ENCODE data around the gene RPL36A.
A peak's percentile ranks its signal among the peaks of the same experiment; 100 is the strongest.

The RPL36A gene

DNA sequence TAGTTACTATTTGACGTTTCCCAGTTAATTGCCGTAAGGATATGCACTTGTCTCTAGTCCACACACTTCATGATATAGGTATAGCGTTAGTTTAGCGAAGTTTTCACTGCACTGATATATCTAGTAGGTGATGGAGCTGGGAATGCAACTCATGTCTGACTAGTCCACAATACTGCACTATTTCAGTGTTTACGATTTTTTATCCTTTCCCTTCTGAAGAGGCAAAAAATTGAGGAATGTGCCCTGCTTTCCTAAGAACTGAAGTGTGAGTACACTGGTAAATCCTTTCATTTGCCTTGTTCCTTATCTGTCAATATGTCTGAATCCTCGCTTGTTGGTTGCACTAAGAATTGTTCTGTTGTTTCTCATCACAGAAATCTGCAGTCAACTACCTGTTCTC, 1.0 kb downstream of the RPL36A start:
- 54 to 56% methylated on average over 4 to 6 of the region's 6 CpGs for whole genome bisulfite sequencing, 2 experiments
- H3K27me3 ChIP-seq (ENCODE audit: control insufficient read depth, insufficient read depth, low read length, poor library complexity, severe bottlenecking), result no peaks in the 10 kb centered on the region
- H3K9me3 ChIP-seq (ENCODE audit: control insufficient read depth, low read length), result no peaks in the 10 kb centered on the region
- no peaks in the 10 kb centered on the region for H3K4me1 ChIP-seq (ENCODE audit: control insufficient read depth, insufficient read depth, low read length)
- H3K27ac ChIP-seq (ENCODE audit: insufficient read depth, low read depth, low read length, poor library complexity, severe bottlenecking), result no peak overlapping the region
- no peaks in the 10 kb centered on the region for H3K36me3 ChIP-seq (ENCODE audit: control insufficient read depth, insufficient read depth, low read length)
- H3K4me3 ChIP-seq (ENCODE audit: insufficient read depth, low read depth, low read length), result peak overlapping the region; percentile 68

DNA sequence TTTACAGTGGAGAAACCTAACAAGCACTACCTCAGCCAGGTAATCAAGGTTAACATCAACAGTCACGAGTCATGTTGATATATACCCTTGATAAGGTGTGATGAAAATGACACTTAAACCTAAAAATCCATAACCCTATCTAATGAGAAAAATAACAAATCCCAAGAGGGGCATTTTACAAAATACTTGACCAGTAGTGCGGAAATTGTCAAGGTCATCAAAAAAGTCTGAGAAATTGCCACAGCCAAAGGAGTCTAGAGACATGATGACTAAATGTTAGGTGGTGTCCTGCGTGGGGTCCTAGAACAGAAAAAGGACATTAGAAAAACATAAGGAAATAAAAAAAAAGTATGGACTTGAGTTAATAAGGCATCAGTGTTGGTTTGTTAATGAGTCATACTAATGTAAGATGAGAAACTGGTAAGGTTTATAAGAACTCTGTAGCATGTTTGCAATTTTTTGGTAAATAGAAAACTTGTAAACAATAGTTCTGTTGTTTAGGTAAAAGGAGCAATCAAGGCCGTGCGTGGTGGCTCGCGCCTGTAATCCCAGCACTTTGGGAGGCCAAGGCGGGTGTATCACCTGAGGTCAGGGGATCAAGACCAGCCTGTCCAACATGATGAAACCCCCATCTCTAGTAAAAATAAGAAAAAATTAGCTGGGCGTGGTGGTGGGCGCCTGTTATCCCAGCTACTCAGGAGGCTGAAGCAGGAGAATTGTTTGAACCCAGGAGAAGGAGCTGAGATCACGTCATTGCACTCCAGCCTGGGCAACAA, 2.9 kb downstream of the RPL36A start:
- H3K36me3 ChIP-seq (ENCODE audit: control insufficient read depth, insufficient read depth, low read length), result no peaks in the 10 kb centered on the region
- H3K4me3 ChIP-seq (ENCODE audit: insufficient read depth, low read depth, low read length), result no peak overlapping the region
- no peaks in the 10 kb centered on the region for H3K27me3 ChIP-seq (ENCODE audit: control insufficient read depth, insufficient read depth, low read length, poor library complexity, severe bottlenecking)
- H3K4me1 ChIP-seq (ENCODE audit: control insufficient read depth, insufficient read depth, low read length), result no peaks in the 10 kb centered on the region
- H3K27ac ChIP-seq (ENCODE audit: insufficient read depth, low read depth, low read length, poor library complexity, severe bottlenecking), result no peak overlapping the region
- WGBS, 2 experiments, result 96 to 97% methylated on average over 10 of the region's 11 CpGs
- H3K9me3 ChIP-seq (ENCODE audit: control insufficient read depth, low read length), result no peaks in the 10 kb centered on the region

DNA sequence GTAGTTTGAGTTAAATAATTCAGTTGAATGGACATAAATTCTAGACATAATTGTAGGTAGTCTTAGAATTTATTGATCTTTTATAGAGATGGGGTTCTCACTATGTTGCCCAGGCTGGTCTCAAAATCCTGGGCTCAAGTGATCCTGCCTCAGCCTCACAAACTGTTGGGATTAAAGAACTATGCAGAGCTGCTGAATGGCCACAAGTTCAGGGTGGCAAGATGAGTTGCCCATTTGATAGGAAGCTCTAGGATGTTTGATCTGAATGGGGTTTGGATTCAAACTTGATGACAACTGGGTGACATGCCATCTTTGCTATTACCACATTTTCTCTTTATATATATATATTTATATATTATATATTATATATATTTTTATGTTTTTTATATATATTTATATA, 3.6 kb downstream of the RPL36A start:
- no peaks in the 10 kb centered on the region for H3K36me3 ChIP-seq (ENCODE audit: control insufficient read depth, insufficient read depth, low read length)
- H3K4me3 ChIP-seq (ENCODE audit: insufficient read depth, low read depth, low read length), result no peak overlapping the region
- no peaks in the 10 kb centered on the region for H3K27me3 ChIP-seq (ENCODE audit: control insufficient read depth, insufficient read depth, low read length, poor library complexity, severe bottlenecking)
- no peaks in the 10 kb centered on the region for H3K9me3 ChIP-seq (ENCODE audit: control insufficient read depth, low read length)
- H3K27ac ChIP-seq (ENCODE audit: insufficient read depth, low read depth, low read length, poor library complexity, severe bottlenecking), result no peak overlapping the region
- H3K4me1 ChIP-seq (ENCODE audit: control insufficient read depth, insufficient read depth, low read length), result no peaks in the 10 kb centered on the region

DNA sequence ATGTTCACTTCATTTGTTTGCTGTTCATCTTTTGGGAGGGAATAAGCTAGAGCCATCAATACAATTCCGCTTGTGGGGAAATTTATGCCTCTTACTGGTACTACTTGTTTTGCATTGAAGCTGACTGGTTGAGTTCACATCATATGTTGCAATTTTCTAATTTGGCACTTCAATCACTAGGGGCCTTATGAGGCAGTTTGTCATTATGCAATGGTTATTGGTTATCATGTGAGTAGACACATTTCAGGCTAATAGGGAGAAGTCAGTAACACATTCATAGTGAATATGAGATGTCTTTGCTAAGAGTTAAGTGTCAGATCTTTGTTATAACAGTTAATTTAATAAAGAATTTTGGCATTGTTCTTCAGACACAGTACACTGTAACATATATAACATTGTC, 5.0 kb downstream of the RPL36A start:
- no peak overlapping the region for H3K4me3 ChIP-seq (ENCODE audit: insufficient read depth, low read depth, low read length)
- H3K4me1 ChIP-seq (ENCODE audit: control insufficient read depth, insufficient read depth, low read length), result no peaks in the 10 kb centered on the region
- 94 to 100% methylated on average over 1 of the region's 1 CpG for WGBS, 2 experiments
- H3K27ac ChIP-seq (ENCODE audit: insufficient read depth, low read depth, low read length, poor library complexity, severe bottlenecking), result no peak overlapping the region
- no peaks in the 10 kb centered on the region for H3K36me3 ChIP-seq (ENCODE audit: control insufficient read depth, insufficient read depth, low read length)
- H3K9me3 ChIP-seq (ENCODE audit: control insufficient read depth, low read length), result no peaks in the 10 kb centered on the region
- no peaks in the 10 kb centered on the region for H3K27me3 ChIP-seq (ENCODE audit: control insufficient read depth, insufficient read depth, low read length, poor library complexity, severe bottlenecking)

DNA sequence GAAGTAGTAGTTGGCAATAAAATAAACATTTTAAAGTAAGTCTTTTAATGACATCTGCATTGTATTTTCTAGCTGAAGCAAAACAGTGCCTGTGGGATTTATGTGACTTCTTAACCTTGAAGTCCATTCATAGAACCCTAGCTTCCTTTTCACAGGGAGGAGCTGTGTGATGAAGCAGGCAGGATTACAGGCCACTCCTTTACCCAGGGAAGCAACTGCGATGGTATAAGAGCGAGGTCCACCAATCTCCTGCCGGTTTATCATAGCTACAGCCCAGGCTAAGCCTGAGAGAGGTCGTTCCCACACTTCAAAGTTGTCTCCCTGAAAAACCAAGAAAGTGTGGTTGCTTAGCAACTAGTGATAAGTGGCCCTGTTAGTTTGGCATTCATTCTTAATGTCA, 7.0 kb downstream of the RPL36A start:
- WGBS, 2 experiments, result 64 to 72% methylated on average over 4 of the region's 4 CpGs

DNA sequence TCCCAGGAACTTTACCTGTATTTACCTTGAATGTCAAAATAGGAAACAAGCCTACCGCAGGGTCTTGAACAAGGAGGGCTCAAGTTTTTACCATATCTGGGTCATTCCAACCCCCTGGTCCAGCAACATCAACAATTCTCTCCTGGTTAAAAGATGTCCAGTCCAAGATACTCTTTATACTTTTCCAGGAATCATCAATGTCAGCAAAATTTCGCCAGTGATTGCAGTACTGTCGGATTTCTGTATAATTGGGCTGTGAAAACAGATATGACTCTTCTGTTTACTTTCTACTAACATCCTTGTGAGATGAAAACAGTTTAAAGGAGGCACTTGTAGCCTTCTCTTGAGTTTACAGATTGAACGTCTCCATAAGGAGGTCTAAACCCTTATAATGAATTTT, 7.9 kb downstream of the RPL36A start:
- WGBS, 2 experiments, result 93 to 97% methylated on average over 2 to 4 of the region's 4 CpGs
- Histone ChIP-seq H3K27me3 (ENCODE audit: control insufficient read depth, insufficient read depth, low read length, poor library complexity, severe bottlenecking) (no peaks in the 10 kb centered on the region), H3K27ac (ENCODE audit: insufficient read depth, low read depth, low read length, poor library complexity, severe bottlenecking) (no peak overlapping the region), H3K4me1 (ENCODE audit: control insufficient read depth, insufficient read depth, low read length) (no peaks in the 10 kb centered on the region), H3K36me3 (ENCODE audit: control insufficient read depth, insufficient read depth, low read length) (peaks cover 1% of the 10 kb centered on the region), H3K9me3 (ENCODE audit: control insufficient read depth, low read length) (no peaks in the 10 kb centered on the region), H3K4me3 (ENCODE audit: insufficient read depth, low read depth, low read length) (no peak overlapping the region)

More for the DNA sequence above, 7.0 kb downstream of the RPL36A start:
- Histone ChIP-seq H3K36me3 (ENCODE audit: control insufficient read depth, insufficient read depth, low read length) (no peaks in the 10 kb centered on the region), H3K27me3 (ENCODE audit: control insufficient read depth, insufficient read depth, low read length, poor library complexity, severe bottlenecking) (no peaks in the 10 kb centered on the region), H3K4me1 (ENCODE audit: control insufficient read depth, insufficient read depth, low read length) (no peaks in the 10 kb centered on the region), H3K9me3 (ENCODE audit: control insufficient read depth, low read length) (no peaks in the 10 kb centered on the region), H3K27ac (ENCODE audit: insufficient read depth, low read depth, low read length, poor library complexity, severe bottlenecking) (no peak overlapping the region), H3K4me3 (ENCODE audit: insufficient read depth, low read depth, low read length) (no peak overlapping the region)

DNA sequence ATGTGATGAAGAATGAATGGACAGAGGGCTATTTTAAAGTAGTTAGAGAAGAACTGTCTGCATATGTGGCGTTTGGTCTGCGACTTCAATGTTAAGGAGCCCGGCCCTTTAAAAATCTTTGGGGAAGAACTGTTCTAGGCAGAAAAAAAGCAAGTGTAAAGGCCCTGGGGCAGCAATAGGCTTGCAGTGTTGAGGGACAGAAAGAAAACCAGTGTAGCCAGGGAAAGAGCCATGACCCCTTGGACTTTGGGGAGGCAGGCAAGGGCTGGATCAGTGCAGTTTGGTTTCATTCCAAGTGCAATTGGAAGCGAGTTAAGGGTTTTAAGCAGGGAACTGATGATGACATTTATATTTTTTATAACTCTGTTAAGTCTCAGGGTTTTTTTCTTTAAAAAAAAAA, 9.0 kb downstream of the RPL36A start:
- Histone ChIP-seq H3K27me3 (ENCODE audit: control insufficient read depth, insufficient read depth, low read length, poor library complexity, severe bottlenecking) (no peaks in the 10 kb centered on the region), H3K4me3 (ENCODE audit: insufficient read depth, low read depth, low read length) (no peak overlapping the region), H3K27ac (ENCODE audit: insufficient read depth, low read depth, low read length, poor library complexity, severe bottlenecking) (no peak overlapping the region), H3K36me3 (ENCODE audit: control insufficient read depth, insufficient read depth, low read length) (peaks cover 4% of the 10 kb centered on the region), H3K4me1 (ENCODE audit: control insufficient read depth, insufficient read depth, low read length) (no peaks in the 10 kb centered on the region), H3K9me3 (ENCODE audit: control insufficient read depth, low read length) (no peaks in the 10 kb centered on the region)
- whole genome bisulfite sequencing, 2 experiments, result 91 to 97% methylated on average over 3 of the region's 4 CpGs

DNA sequence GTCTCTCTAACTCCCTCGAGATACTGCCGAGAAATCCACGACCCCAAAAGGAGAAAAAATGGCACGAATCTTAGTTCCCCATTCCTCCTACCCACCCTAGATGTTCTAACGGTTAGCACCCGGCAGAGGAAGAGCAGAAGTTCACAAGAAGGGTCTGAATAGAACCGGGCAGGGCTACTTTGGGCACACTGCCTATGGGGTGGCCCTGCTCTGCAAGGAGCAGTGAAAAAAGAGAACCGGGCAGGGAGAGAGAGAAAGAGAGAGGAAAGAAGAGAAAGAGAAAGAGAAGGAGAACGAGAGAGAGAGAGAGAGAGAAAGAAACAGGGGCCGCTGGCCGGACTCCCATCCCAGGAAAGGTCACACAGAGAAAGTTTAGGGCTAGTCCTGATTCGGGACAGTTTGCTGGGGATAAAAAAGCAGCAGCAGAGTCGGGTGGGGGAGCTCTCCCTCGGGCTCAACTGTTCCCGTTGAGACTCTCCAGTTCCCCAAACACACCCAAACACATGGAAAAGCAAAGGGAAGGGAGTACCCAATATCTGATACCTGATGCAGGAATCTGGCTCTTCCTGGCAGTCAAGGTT, 16.4 kb downstream of the RPL36A start:
- Histone ChIP-seq H3K4me3 (ENCODE audit: insufficient read depth, low read depth, low read length) (peak overlapping the region; percentile 69), H3K4me1 (ENCODE audit: control insufficient read depth, insufficient read depth, low read length) (no peaks in the 10 kb centered on the region), H3K27ac (ENCODE audit: insufficient read depth, low read depth, low read length, poor library complexity, severe bottlenecking) (peak overlapping the region; percentile 81), H3K36me3 (ENCODE audit: control insufficient read depth, insufficient read depth, low read length) (peaks cover 4% of the 10 kb centered on the region), H3K27me3 (ENCODE audit: control insufficient read depth, insufficient read depth, low read length, poor library complexity, severe bottlenecking) (no peaks in the 10 kb centered on the region), H3K9me3 (ENCODE audit: control insufficient read depth, low read length) (no peaks in the 10 kb centered on the region)
- WGBS, 2 experiments, result 1% methylated on average over 15 of the region's 15 CpGs

DNA sequence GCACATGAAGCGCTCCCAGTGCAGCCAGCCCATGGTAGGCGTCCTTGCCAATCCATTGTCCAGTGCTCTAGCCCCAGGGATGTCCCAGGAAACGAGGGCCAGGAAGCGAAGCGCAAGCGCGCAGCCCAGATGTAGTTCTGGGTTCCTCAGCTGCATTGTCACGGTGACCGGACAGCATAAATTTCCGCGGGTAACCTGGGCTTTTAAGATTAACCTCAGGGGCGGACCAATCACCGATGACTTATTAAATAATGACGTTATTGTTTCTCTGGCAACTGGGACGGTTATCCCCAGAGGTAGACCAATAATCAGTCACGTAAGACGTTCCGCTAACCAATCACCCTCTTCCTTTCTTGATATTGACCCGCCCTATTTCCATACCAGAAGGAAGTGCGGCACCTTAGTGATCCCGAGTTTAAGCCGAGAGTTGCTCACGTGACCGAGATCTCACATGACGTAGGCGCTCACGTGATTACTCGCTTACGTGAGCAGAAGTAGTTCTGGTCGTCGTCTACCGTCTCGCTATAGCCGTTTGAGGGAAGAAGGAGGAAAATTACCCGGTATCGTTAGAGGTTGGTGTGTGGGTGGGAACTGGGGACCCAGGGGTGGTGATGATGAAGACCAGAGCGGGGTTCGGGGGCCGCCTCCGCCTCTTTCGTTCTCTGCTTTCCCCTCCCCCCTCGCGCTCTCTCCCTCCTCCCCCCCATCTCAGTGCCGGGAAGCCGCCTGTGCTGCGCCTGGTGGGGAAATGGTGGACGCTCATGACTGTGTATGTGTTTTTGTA, 17.1 kb downstream of the RPL36A start, which contains the start of the genes GLA and HNRNPH2:
Gene GLA (minus strand): TSS at position 178 of the 784 bp plus-strand sequence. CDS start 22 bp downstream, at position 156.
Gene HNRNPH2 (plus strand): TSS at position 475 of the 784 bp plus-strand sequence. CDS start 3,767 bp downstream, outside the sequence.
- Histone ChIP-seq H3K4me1 (ENCODE audit: control insufficient read depth, insufficient read depth, low read length) (no peaks in the 10 kb centered on the region), H3K27me3 (ENCODE audit: control insufficient read depth, insufficient read depth, low read length, poor library complexity, severe bottlenecking) (no peaks in the 10 kb centered on the region), H3K36me3 (ENCODE audit: control insufficient read depth, insufficient read depth, low read length) (peaks cover 8% of the 10 kb centered on the region), H3K4me3 (ENCODE audit: insufficient read depth, low read depth, low read length) (peak within 1 kb of the TSS; percentile 69), H3K9me3 (ENCODE audit: control insufficient read depth, low read length) (no peaks in the 10 kb centered on the region), H3K27ac (ENCODE audit: insufficient read depth, low read depth, low read length, poor library complexity, severe bottlenecking) (peak within 1 kb of the TSS; percentile 87)
- WGBS, 2 experiments, result 0% methylated on average over 36 to 38 of the region's 47 CpGs

DNA sequence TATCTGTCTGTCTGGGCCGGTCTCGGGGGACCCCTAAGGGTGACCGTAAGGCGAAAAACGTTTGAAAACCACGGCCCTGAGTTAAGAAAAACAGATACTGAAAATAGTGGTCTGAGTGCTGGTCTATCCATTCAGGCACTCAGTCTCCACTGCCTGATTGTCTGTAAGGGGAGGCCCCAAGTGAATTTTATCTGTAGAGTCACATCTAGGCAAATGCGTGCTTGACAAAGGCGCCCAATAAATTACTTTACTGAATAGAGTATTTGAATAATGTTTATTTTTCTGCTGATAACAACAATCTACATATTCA, 17.7 kb downstream of the RPL36A start:
- Histone ChIP-seq H3K27me3 (ENCODE audit: control insufficient read depth, insufficient read depth, low read length, poor library complexity, severe bottlenecking) (no peaks in the 10 kb centered on the region), H3K27ac (ENCODE audit: insufficient read depth, low read depth, low read length, poor library complexity, severe bottlenecking) (peak overlapping the region; percentile 87), H3K4me3 (ENCODE audit: insufficient read depth, low read depth, low read length) (peak overlapping the region; percentile 69), H3K4me1 (ENCODE audit: control insufficient read depth, insufficient read depth, low read length) (no peaks in the 10 kb centered on the region), H3K36me3 (ENCODE audit: control insufficient read depth, insufficient read depth, low read length) (peaks cover 10% of the 10 kb centered on the region), H3K9me3 (ENCODE audit: control insufficient read depth, low read length) (no peaks in the 10 kb centered on the region)
- WGBS, 2 experiments, result 0 to 1% methylated on average over 6 of the region's 8 CpGs
